Activated gamma-delta T cell treated with Interleukin-2 at 50 U/mL for 16 hours (primary cell): ENCODE measurements around the gene C22orf15.

Experiments used
- DNase-seq: peaks from one replicate; pipeline ENCODE4 v3.0.0-alpha.2; 2020

Gene C22orf15

GRCh38 chr22:23790819-23791737, 28.3 kb downstream of the C22orf15 start:
- DNase-seq: no peak

GRCh38 chr22:23791738-23792645, 29.2 kb downstream of the C22orf15 start:
- no peak for DNase-seq

- DNase-seq: no peak
These were observed 30.5 kb downstream of the C22orf15 start for GRCh38 chr22:23793326-23793725.

- no peak for DNase-seq
These were observed 33.7 kb downstream of the C22orf15 start for GRCh38 chr22:23796461-23796860.

GRCh38 chr22:23800297-23801237, 37.8 kb downstream of the C22orf15 start:
- no peak for DNase-seq

- DNase-seq: no peak
These were observed 38.5 kb downstream of the C22orf15 start for GRCh38 chr22:23801238-23801821.

- DNase-seq: no peak
These were observed 39.1 kb downstream of the C22orf15 start for GRCh38 chr22:23801886-23802377.

- no peak for DNase-seq
These were observed 40.4 kb downstream of the C22orf15 start for GRCh38 chr22:23803001-23803819.

GRCh38 chr22:23804781-23805291, 42.0 kb downstream of the C22orf15 start:
- no peak for DNase-seq

GRCh38 chr22:23806837-23807236, 44.0 kb downstream of the C22orf15 start:
- no peak for DNase-seq

- DNase-seq: no peak
These were observed 49.6 kb downstream of the C22orf15 start for GRCh38 chr22:23812378-23812777.
